GM19452 (cell line): ENCODE results near the gene WWC2.
"Not testable (repeated sequence)": the region's sequence is repeated elsewhere in the genome, so short reads cannot be mapped to it uniquely, and the experiment has no call there.

Source experiments
- ATAC-seq: cut with Tn5 transposase; IDR thresholded peaks from one replicate; pipeline ENCODE4 v1.9.1; 2021; ENCODE audit not compliant: unreplicated experiment

Gene WWC2

DNA sequence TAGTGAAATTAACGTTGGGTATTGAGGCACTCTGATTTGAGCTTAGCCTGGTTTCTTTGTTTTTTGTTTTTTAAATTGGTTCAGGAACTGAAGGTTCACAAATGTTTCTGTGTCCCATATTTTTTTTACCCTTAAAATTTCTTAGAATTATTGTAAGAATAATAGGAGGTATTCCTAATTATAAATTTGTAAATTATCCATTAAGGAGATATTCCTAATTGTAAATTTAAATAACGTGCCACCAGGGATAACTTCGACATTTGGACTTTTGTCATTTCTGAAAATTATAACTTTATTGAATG is 1.2 kb downstream of the WWC2 start:
- ATAC-seq: no peak

DNA sequence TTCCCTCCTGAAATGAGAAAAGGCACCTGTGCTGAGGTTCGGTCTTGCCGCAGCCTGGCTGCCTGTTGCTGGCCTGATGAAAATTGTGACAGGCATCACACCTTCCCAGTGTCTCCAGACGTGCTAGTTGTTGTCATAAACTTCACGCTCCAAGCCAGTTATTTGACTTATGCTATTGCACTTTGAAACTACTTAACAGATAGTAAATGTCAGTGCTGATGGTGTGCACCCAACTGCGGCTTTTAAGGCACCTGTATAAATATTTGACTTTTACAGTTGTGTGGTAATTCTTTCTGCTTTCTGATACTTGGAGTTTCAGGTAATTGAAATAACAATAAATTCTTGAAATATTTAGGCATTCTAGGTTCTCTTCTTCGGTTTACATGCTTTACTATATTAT is 1.8 kb downstream of the WWC2 start:
- ATAC-seq: no peak

DNA sequence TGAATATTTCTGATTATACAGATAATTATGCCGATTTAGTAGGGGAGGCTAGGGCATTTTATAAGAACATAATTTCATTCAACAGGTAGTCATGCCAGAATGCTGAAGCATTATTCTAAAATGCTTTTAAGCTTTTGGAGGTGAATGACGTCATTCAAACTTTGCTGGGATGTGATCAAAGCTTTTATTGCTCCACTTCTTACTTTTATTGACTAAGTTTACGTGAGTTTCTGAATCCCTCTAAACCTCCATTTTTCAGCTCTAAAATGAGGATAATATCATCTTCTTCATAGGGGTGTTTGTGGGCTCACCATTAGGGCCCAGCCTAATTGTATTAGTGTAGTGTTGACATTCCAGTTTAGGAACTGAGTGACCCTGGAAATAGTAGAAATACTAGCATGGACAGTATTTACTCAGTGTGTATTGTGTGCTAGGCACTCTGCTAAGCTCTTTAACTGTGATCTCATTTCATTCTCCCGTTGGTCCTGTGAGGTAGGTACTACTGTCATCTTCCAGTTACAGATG is 3.0 kb downstream of the WWC2 start:
- ATAC-seq: no peak

DNA sequence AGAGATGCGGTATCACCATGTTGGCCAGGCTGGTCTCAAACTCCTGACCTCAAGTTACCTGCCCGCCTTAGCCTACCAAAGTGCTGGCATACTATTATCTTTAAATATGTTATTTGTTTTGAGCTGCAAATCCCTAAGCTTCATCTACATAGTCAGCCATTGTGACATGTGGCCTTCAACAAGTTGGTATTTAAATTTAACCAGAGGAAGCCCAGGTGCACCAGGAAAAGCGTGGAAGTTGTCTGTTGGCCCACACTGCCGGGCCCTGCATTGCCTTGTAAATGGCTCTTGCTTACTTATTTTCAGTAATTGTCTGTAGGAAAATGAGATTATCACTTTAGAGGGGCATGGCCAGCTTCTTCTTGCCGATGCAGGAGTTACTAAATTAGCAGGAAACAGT is 6.0 kb downstream of the WWC2 start:
- ATAC-seq: no peak

DNA sequence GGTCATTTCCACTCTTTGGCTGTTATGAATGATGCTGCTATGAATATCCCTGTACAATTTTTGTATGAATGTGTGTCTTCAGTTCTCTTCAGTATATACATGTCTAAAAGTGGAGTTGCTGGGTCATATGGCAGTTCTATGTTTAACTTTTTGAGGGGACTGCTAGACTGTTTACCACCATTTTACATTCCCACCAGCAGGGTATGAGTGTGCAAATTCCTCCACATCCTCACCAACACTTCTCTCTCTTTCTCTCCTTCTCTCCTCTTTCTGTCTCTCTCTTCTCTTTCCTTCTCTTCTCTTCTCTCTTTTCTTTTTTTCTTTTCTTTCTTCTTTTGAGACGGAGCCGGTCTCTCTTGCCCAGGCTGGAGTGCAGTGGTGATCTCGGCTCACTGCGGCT is 7.8 kb downstream of the WWC2 start:
- no peak for ATAC-seq

DNA sequence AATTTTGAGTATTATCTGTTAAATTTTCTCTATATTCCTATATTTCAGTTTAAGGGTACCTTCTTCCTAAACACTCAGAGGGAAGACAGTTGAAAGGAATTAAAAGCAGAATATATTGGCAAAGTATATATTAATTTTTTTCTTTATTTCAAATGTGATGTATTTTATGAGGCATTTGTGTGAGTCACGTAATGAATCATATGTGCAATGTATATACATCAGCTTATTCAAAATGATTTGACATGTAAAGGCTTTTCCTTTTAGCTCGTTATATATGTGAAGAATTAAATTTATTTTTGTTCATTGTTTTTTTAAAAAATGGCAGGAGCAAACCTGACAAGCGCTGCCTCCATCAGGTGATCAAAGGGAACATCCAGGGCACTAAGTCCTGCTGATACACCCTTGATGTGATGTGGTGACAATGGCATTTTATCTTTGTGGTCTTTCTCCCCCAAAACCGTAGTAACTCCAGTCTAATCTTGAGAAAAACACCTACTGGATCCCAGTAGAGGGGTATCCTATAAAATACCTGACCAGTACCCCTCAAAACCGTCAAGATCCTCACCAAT is 8.9 kb downstream of the WWC2 start:
- ATAC-seq: no peak

DNA sequence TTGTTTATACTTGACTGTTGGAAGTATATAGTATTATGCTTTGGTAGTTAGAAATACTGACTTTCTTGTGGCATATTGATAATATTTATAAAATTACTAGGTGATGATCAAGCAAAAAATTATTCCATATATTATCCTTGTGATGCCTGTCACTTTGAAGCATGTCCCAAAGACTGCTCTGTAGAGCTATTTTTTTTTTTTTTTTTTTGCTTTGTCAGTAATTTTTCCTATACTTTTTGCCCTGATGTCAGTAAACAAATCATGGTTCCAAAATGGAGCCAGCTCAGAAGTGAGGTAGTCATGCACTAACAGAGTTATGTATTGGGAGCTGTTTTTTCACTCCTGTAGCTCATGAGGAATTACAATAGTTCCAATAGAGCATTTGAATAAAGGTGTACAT is 11.2 kb downstream of the WWC2 start:
- no peak for ATAC-seq

DNA sequence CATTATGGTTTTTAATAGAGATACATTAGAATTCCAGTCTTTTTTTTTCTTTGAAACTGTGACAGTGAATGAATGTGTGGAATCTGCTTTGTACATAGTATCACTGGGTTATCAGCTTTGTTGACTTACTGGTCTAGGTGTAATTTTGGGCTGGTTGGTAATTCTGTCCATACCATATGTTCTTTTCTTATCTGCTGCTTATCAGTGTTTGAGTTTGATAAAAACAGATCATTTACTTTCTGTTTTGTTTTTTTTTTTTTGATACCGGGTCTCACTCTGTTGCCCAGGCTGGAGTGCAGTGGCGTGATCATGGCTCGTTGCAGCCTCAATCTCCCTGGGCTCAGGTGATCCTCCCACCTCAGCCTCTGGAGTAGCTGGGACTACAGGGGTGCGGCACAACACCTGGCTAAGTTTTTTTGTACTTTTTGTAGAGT is 12.4 kb downstream of the WWC2 start:
- ATAC-seq: no peak

DNA sequence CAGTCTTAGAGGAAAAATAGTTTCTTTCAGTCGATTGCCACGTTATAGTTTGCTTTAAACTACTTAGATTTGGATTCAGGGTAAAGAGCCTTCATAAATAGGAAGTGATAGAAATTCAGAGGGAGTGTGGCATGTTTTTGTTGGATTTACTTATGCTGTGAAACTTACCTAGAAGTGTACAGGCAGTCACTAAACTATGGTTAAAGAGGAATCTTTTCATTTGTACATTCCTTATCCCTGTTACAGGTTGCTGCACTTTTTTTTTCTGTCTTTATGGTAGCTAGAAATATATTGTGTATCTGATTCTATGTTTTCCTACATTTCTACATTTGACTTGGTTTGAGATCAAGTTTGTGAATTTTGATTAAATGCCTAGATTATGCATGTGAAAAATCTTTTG is 19.1 kb downstream of the WWC2 start:
- ATAC-seq: no peak

DNA sequence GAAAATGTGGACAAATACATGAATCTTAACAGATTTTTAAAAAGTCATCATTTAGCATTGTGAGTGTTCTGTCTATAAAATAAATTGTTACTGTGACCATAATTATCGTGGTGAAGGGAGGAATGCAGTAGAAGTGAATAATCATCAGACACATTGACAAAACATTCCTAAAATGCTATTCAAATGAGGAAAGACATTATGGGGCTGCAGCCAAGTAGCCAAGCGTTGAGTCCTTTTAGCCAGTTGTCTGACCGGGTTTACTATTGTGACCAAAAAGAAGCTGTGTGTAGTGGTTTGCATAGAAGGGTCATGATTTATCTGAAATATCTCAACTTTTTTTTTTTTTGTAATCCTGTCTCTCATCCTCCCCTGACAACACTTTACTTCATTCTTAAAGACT is 19.5 kb downstream of the WWC2 start:
- no peak for ATAC-seq

DNA sequence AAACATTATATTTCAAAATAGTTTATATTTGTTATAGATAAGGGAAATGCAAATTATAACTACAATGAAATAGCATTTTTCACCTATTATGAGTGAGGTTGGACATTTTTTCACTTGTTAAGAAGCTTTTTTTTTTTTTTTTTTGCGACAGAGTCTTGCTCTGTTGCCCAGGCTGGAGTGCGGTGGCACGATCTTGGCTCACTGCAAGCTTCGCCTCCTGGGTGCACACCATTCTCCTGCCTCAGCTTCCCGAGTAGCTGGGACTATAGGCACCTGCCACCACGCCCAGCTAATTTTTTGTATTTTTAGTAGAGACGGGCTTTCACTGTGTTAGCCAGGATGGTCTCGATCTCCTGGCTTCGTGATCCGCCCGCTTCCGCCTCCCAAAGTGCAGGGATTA is 22.6 kb downstream of the WWC2 start:
- ATAC-seq: not testable (repeated sequence)

DNA sequence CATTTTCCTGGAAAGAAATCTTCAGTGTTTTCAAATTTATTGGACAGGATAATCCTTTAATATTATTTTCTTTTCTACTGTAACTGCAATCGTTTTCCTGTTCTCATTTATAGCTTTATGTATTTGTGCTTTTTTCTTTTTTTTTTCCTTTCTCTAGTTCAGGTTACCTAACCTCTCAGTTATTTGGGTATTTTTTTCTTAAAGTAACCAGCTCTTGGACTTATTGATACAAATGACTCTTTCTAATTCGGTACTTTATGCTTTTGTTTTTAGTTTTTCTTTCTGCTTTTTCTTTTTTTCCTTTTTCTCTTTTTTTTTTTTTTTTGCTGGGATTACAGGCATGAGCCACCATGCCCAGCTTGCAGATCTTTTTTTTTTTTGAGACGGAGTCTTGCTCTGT is 25.2 kb downstream of the WWC2 start:
- no peak for ATAC-seq

DNA sequence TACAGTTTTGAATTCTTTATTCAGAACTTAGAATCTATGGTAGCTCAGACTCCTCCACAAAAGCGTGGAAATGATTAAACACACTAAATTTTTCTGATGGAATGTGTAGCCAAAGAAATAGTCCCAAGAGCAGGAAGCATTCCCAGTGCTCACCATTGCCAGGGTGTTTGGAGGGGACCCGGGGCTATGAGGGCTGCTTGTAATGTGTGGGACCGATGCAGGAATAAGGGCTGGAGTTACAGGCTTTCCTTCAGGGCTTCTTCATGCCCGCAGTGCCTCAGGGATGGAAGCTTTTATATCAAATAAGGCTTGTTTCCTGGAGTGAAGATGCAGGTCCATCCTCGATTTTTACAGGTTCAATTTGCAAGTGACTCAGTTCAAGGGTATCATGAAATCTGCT is 25.8 kb downstream of the WWC2 start:
- no peak for ATAC-seq

DNA sequence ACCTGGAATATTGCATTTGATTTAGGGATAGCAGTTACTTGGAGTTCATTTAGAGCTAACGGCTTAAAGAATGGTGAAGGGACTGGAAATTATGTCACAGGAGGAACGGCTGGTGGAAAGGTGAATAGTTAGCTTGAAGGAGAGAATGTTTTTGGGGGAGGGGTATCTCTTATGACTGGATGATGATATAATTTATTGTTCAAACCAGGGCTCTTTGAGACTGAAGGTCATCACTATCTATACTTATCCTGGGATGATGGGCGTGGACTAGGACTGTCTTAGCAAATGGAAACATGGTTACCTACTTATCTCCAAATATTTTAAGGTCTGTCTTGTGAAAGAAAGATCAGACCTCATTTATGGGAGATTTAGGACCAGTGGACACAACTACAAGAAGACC is 30.1 kb downstream of the WWC2 start:
- no peak for ATAC-seq

DNA sequence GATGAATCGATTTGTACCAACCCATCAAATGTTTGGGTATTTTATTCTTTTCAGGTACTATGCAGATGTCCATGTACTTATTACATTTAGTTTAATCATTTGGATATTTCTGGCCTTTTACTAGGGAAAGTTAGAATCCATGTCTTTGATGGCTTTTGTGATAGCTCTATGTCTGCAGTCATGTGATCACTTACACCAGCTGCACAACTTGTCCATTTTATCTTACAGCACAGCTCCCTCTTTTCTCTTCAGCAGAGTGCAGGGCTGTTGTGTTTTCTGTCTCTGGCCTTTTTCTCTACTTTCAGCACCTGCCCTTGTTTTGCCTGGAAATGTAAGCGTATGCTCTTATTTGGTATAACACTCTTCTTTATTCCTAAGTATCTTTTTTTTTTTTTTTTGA is 30.6 kb downstream of the WWC2 start:
- ATAC-seq: no peak

DNA sequence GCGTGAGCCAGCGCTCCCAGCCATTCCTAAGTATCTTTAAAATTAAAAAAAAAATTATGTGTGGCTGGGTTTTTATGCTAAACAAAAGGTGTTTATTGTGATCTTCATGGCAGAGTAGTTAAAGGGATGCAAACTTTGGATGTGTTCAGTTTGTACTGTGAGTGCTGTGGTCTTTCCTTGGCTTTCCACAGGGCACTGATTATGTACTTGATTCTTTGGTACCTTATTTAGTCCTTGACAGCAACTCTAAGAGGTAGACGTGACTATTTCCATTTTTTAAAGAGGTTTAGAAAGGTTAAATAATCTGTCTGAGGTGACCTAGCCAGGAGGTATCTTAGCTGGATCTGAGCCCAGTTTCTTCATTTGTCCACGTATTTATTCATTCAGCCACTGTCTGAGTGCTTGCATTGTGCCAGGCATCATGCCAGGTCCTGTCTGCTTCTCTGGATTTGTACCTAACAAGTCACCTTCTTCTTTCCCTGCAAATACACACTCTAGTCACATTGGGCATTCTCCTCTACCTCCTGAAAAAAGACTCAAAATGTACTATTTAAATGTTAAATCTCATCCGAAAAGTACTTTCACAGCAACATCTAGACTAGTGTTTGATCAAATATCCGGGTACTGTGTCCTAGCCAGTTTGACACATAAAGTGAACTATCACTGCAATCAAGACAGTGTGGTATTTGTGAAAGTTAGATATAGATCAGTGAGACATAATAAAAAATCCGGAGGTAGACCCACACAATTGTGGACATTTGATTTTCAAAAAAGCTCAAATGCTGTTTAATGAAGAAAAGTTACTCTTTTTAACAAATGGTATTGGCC is 31.5 kb downstream of the WWC2 start:
- ATAC-seq: no peak

DNA sequence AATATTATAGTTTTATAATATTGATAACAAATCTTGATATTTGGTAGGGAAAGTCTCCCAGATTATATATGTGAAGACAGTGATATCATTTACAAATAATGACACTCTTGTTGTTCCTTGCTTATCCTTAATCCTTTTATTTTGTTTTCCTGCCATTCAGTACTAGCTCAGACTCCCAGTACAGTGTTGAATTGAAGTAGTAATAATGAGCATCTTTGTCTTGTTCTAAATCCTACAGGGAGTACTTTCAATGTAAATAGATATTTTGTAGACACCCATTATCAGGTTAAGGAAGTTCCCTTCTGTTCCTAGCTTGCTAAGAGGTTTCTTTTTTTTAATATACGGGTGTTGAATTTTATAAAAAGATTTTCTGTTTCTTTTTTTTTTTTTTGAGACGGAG is 33.0 kb downstream of the WWC2 start:
- no peak for ATAC-seq

DNA sequence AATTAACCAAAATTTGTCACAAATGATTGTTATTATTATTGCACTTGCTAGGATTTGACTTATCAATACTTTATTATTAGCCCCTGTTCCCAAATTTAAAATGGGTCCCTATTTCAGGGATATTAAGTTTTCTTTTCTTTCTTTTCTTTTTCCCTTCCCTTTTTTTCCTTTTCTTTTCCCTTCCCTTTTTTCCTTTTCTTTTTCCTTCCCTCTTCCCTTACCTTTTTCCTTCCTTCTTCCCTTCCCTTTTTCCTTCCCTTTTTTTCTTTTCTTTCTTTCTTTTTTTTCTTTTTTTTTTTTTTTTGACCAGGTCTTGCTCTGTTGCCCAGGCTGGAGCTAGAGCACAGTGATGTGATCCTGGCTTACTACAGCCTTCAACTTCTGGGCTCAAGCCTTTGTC is 33.8 kb downstream of the WWC2 start:
- ATAC-seq: no peak

DNA sequence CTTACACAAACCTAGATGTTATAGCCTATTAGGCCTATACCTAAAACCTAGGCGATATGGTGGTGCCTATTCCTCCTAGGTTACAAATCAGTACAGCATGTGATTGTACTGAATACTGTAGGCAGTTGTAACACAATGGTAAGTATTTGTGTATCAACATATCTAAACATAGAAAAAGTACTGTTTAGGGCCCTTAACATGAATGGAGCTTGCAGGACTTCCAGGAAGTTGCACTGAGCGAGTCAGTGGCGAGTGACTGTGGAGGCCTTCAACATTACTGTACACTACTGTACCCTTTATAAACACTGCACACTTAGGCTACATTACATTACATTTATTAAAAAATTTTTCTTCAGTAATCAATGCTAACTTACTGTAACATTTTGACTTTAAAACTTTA is 37.8 kb downstream of the WWC2 start:
- ATAC-seq: no peak

DNA sequence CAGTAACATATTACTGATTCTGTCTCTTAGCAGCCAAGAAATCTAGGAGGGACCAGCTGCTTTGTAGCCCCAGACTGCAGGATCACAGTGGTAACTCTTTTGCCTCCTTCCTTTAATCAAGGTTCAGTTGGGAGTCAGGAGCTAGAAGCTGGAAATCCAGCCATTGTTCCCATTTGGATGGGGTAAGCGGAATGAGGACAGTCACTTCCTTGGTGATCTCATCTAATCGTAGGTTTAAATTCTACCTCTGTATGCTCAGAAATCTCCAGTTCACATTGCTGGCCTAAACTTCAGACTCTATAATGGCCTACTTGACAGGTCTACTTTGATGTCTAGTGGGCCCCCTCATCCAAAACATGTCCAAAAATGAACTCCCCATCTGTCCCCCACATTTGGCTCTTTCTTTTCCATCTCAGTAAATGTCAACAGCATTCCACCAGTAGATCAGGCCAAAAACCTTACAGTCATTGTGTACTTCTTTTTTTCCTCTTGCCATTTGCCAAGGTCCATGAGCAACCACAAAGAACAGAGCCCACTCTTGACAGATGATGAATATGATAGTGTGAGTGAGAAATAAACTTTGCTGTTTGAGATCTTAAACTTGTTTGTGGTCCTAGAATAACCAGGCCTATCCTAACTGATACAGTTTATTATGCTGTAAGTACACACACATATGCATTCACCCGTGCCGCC is 40.1 kb downstream of the WWC2 start:
- no peak for ATAC-seq

DNA sequence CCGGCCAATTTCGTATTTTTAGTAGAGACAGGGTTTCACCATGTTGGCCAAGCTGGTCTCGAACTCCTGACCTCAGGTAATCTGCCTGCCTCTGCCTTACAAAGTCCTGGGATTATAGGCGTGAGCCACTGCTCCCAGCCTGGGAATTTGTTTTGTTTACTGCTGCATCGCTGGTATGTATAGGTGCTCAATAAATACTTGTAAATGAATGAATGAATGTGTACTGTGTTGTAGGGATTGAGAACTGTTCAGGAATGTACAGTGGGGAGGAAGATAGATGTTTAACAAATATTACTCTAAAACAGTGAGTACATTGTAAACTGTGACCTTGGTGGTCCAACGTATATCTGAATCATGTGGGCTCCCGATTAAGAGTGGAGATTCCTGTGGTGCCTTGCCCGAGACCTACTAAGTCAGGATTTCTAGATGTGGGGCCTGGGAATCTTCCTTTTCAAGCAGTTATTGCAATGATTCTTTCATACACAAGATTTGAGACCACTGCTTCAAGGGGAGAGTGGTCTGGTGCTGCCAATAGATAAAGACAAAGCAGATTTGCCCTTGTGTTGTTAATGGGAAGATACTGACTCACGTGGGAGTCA is 41.0 kb downstream of the WWC2 start:
- ATAC-seq: no peak

DNA sequence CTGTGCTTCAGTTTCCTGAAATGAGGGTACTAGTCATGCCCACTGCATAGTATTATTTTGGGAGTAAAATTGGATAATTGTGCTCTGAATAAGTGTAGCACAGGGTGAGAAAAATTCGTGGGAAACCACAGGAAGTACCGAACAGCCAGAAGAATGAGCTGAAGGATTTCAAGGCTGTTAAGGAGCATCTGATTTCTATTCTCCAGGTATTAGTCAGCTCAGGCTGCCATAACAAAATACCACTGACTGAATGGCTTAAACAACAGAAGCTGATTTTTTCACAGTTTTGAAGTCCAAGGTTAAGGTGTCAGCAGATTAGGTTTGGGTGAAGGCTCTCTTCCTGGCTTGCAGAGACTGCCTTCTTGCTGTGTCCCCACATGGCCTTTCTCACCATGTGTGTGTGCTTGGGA is 41.9 kb downstream of the WWC2 start:
- ATAC-seq: no peak
